ENCODE results near the gene STRADA.

STRADA gene

DNA sequence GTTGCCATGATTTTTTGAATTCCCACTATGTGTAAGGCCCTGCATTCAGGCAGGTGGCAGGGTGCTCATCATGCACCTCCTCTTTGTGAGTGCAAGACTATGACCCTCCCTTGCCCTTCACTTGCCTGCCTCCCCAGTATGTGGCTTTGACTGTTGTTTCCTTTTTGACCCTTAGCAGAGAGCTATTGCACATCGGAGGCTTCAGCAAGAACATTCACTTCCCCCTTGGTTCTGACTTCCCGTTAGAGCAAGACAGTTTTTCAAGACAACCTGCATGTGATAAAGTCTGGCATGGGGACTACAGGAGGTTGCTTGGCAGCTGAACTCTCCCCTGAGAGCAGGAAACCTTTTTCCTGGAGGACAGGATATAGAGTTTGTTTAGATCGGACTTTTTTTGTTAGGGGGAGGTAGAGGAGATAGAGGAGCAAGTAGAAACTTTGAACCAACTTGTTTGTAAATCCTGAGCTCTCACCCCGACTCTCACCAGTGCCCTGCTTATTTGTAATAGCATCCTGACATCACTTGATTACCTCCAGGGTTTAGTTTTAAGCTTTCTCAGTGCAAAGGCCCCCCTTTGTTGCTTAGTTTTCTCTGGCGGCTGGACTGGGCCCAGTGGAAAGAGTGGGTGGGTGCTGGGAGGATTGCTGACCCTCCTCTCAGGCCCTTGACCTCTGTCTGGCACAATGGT lies 75.9 kb downstream of the STRADA start:
- Mint-ChIP-seq H3K27ac (peak overlapping the region; percentile 50), H3K27me3 (no peaks in the 10 kb centered on the region), H3K36me3 (ENCODE audit: low read depth) (peaks cover 7% of the 10 kb centered on the region), H3K4me1 (peaks cover 5% of the 10 kb centered on the region), H3K4me3 (no peak overlapping the region), H3K9me3 (no peaks in the 10 kb centered on the region)
- DNase-seq (no peak), ATAC-seq (no peak)

DNA sequence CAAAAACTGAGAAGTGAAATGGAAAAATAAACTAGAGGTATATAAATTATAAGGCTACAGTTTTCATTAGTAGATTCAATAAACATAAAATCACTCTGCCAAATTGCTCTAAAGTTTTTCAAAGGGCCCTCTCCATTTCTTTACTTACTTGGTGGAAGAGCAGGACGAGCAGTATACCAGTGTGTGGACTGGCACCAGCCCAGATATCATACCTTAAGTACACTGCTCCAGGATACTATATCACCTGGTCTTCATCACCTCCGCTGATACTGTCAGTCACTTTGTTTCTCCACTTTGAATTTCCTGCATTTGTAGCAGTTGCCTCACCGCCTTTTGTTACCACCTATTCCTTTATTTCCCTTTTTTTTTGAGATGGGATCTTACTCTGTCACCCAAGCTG lies 81.7 kb downstream of the STRADA start:
- H3K27me3 Mint-ChIP-seq = no peaks in the 10 kb centered on the region
- H3K4me3 Mint-ChIP-seq = no peak overlapping the region
- H3K27ac Mint-ChIP-seq = no peak overlapping the region
- DNase-seq (no peak), ATAC-seq (no peak)
- peaks cover 7% of the 10 kb centered on the region for H3K36me3 Mint-ChIP-seq (ENCODE audit: low read depth)
- no peaks in the 10 kb centered on the region for H3K9me3 Mint-ChIP-seq
- no peaks in the 10 kb centered on the region for H3K4me1 Mint-ChIP-seq

DNA sequence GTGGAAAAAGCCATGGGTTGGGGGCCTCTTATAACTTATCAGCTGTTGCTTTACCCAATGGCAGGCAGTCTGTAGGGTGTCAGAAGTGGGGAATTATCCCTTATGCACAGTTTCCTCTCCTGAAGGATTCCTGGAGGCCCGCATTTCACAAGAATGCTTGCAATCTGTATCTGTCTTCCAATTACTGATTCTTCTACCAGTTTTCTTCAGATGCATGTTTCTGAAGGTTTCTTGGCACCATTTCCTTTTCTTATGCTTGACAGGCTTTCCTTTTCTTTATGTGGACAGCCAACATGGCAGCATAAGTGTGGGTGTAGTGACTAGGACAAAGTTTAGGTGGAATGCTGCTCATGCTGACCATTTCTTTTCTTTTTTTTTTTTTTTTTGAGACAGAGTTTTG lies 83.2 kb downstream of the STRADA start:
- H3K4me3 Mint-ChIP-seq = no peak overlapping the region
- H3K27me3 Mint-ChIP-seq = no peaks in the 10 kb centered on the region
- no peak overlapping the region for H3K27ac Mint-ChIP-seq
- no peak for ATAC-seq
- H3K9me3 Mint-ChIP-seq = no peaks in the 10 kb centered on the region
- H3K4me1 Mint-ChIP-seq = no peaks in the 10 kb centered on the region
- no peak for DNase-seq
- H3K36me3 Mint-ChIP-seq (ENCODE audit: low read depth) = peaks cover 6% of the 10 kb centered on the region

DNA sequence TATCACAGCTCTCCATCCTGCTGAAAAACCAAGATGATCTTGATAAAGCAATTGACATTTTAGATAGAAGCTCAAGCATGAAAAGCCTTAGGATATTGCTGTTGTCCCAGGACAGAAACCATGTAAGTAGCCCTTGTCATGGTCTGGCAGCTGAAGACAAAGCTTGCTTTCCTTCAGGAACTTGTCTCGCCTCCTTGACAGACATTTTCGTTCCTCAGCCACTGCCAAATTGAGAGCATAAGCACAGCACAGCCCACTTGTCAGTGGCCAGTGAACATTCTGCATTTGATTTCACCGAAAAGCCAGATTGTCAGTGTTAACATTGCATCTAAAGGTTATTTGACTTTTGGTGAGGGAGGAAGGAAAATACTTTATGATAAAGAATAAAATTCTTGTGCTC lies 83.8 kb downstream of the STRADA start:
- ATAC-seq (no peak), DNase-seq (no peak)
- H3K4me3 Mint-ChIP-seq = no peak overlapping the region
- H3K27me3 Mint-ChIP-seq = no peaks in the 10 kb centered on the region
- H3K36me3 Mint-ChIP-seq (ENCODE audit: low read depth) = peaks cover 6% of the 10 kb centered on the region
- no peaks in the 10 kb centered on the region for H3K4me1 Mint-ChIP-seq
- H3K27ac Mint-ChIP-seq = no peak overlapping the region
- H3K9me3 Mint-ChIP-seq = no peaks in the 10 kb centered on the region

DNA sequence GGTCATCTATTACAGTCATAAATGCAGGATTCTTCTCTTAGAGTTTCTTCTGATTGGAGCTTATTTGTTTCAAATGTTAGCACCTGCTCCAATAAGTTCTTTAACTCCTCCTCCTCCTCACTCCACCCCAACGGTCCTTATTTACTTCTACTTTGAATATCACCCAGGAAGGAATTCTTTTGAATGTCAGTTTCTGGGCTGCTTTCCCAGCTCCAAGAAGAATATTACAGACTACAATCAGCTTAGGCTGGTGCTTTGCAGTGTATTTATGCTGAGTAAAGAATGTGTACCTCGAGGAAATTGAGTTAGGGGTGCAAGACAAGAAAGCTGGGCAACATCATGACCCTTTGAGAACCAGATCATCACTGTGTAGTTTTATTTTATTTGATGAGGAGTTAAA lies 88.5 kb downstream of the STRADA start:
- H3K4me1 Mint-ChIP-seq = peaks cover 5% of the 10 kb centered on the region
- peaks cover 9% of the 10 kb centered on the region for H3K36me3 Mint-ChIP-seq (ENCODE audit: low read depth)
- H3K9me3 Mint-ChIP-seq = no peaks in the 10 kb centered on the region
- H3K27me3 Mint-ChIP-seq = no peaks in the 10 kb centered on the region
- DNase-seq (no peak), ATAC-seq (no peak)
- no peak overlapping the region for H3K27ac Mint-ChIP-seq
- H3K4me3 Mint-ChIP-seq = no peak overlapping the region

Measured in activated naive CD8-positive, alpha-beta T cell treated with anti-CD3 and anti-CD28 coated beads, Interleukin-2, amount 50 U/mL, for 24 hours (primary cell).